WTC11 (cell line): Measurements from ENCODE around the gene EVC2. TPM values are rescaled to one million over a fixed set of nuclear protein-coding genes. Genes with fewer than 3 reads are reported as not detected.
A peak's percentile ranks its signal among the peaks of the same experiment; 100 is the strongest.

Experiments
- ATAC-seq: fragments of 200-7000 bp; cut with Tn5 transposase; 2 replicates; pipeline ENCODE4 v1.10.0; 2021; ENCODE audit warnings: mild to moderate bottlenecking, moderate library complexity
- CTCF ChIA-PET: fragments of 300-600 bp; sonication (Branson Sonifier 250); formaldehyde crosslinking; loops from one replicate; lab custom pipeline; 2021; ENCODE audit warnings: antibody characterized with exemption; lab: Charles Lee
- POLR2A ChIA-PET: fragments of 350-600 bp; sonication (Branson Sonifier 250); formaldehyde crosslinking; loops from one replicate; lab custom pipeline; 2021; ENCODE audit warnings: antibody characterized with exemption; lab: Charles Lee
- DNase-seq: peaks from one replicate; pipeline ENCODE4 v3.0.0; 2021; ENCODE audit warnings: low spot score
- H3K27ac Mint-ChIP-seq: 2 replicates; pipeline ENCODE4 v1.8.0; 2021; ENCODE audit warnings: mixed read lengths
- H3K27me3 Mint-ChIP-seq: 2 replicates; pipeline ENCODE4 v1.8.0; 2021; ENCODE audit warnings: low read depth, mild to moderate bottlenecking, moderate library complexity, mixed read lengths
- H3K36me3 Mint-ChIP-seq: 2 replicates; pipeline ENCODE4 v1.8.0; 2021; ENCODE audit warnings: mixed read lengths
- H3K4me1 Mint-ChIP-seq: 2 replicates; pipeline ENCODE4 v1.8.0; 2022; ENCODE audit warnings: mixed read lengths
- H3K4me3 Mint-ChIP-seq: 2 replicates; pipeline ENCODE4 v1.8.0; 2021; ENCODE audit warnings: mild to moderate bottlenecking, moderate library complexity, mixed read lengths
- H3K9me3 Mint-ChIP-seq: 2 replicates; pipeline ENCODE4 v1.8.0; 2021; ENCODE audit warnings: mixed read lengths
- CREB1 ChIP-seq: sonication (generic); formaldehyde crosslinking; IDR thresholded peaks from 2 replicates; pipeline ENCODE4 v1.8.0; 2023; ENCODE audit warnings: mild to moderate bottlenecking, missing genetic modification reagents
- EMX1 ChIP-seq: fragments of 250-450 bp; sonication (Bioruptor Pico); IDR thresholded peaks from 2 replicates; pipeline ENCODE4 v1.8.0; 2021; ENCODE audit warnings: mild to moderate bottlenecking
- FOXJ3 ChIP-seq: sonication (generic); formaldehyde crosslinking; IDR thresholded peaks from 2 replicates; pipeline ENCODE4 v1.9.0; 2021; ENCODE audit warnings: missing genetic modification reagents, mild to moderate bottlenecking, borderline replicate concordance
- FOXP1 ChIP-seq: sonication (generic); formaldehyde crosslinking; IDR thresholded peaks from 2 replicates; pipeline ENCODE4 v1.8.0; 2022; ENCODE audit warnings: missing genetic modification reagents, mild to moderate bottlenecking, moderate library complexity, borderline replicate concordance
- GRHL2 ChIP-seq: fragments of 250-450 bp; sonication (Bioruptor Pico); IDR thresholded peaks from 2 replicates; pipeline ENCODE4 v1.8.0; 2022; ENCODE audit warnings: mild to moderate bottlenecking, moderate library complexity; ENCODE audit not compliant: insufficient replicate concordance, severe bottlenecking
- HMGA2 ChIP-seq: fragments of 250-450 bp; sonication (Bioruptor Pico); IDR thresholded peaks from 2 replicates; pipeline ENCODE4 v1.4.0; 2021; ENCODE audit warnings: mild to moderate bottlenecking, moderate library complexity
- IRF2 ChIP-seq: sonication (generic); formaldehyde crosslinking; IDR thresholded peaks from 2 replicates; pipeline ENCODE4 v1.8.0; 2022; ENCODE audit warnings: low read depth, missing genetic modification reagents, borderline replicate concordance
- MYBL2 ChIP-seq: sonication (generic); formaldehyde crosslinking; IDR thresholded peaks from 2 replicates; pipeline ENCODE4 v1.8.1; 2023; ENCODE audit warnings: mild to moderate bottlenecking, moderate library complexity, missing genetic modification reagents
- NFYB ChIP-seq: sonication (generic); formaldehyde crosslinking; conservative IDR thresholded peaks from 2 replicates; pipeline ENCODE4 v1.8.0; 2022; ENCODE audit warnings: low read depth, missing genetic modification reagents
- NR1H2 ChIP-seq: sonication (generic); formaldehyde crosslinking; IDR thresholded peaks from 2 replicates; pipeline ENCODE4 v1.9.0; 2021; ENCODE audit warnings: mild to moderate bottlenecking, moderate library complexity, missing genetic modification reagents
- NR2C2 ChIP-seq: sonication (generic); formaldehyde crosslinking; IDR thresholded peaks from 2 replicates; pipeline ENCODE4 v1.8.0; 2022; ENCODE audit warnings: mild to moderate bottlenecking, missing genetic modification reagents
- RORB ChIP-seq: fragments of 250-450 bp; sonication (Bioruptor Pico); IDR thresholded peaks from 2 replicates; pipeline ENCODE4 v1.9.0; 2021; ENCODE audit warnings: mild to moderate bottlenecking
- SMAD3 ChIP-seq: sonication (generic); formaldehyde crosslinking; IDR thresholded peaks from 2 replicates; pipeline ENCODE4 v1.8.0; 2022; ENCODE audit warnings: missing genetic modification reagents, mild to moderate bottlenecking, borderline replicate concordance
- SMAD4 ChIP-seq: sonication (generic); formaldehyde crosslinking; IDR thresholded peaks from 2 replicates; pipeline ENCODE4 v1.8.0; 2022; ENCODE audit warnings: mild to moderate bottlenecking, missing genetic modification reagents
- ZNF671 ChIP-seq: fragments of 250-450 bp; sonication (Bioruptor Pico); IDR thresholded peaks from 2 replicates; pipeline ENCODE4 v1.8.0; 2021; ENCODE audit warnings: mild to moderate bottlenecking
- total RNA-seq: library from RNA; stranded (reverse); gene quantifications from 3 replicates; pipeline ENCODE4 v1.2.3, GENCODE V29; 2021
- TF ChIP-seq, protein P1 (sequence below): sonication (generic); formaldehyde crosslinking; IDR thresholded peaks from 2 replicates; pipeline ENCODE4 v1.8.0; 2022; ENCODE audit warnings: mild to moderate bottlenecking, missing genetic modification reagents
- TF ChIP-seq, protein P2 (sequence below): fragments of 250-450 bp; sonication (Bioruptor Pico); conservative IDR thresholded peaks from 2 replicates; pipeline ENCODE4 v1.9.0; 2021; ENCODE audit warnings: mild to moderate bottlenecking
- TF ChIP-seq, protein P3 (sequence below): sonication (generic); formaldehyde crosslinking; IDR thresholded peaks from 2 replicates; pipeline ENCODE4 v1.8.0; 2022; ENCODE audit warnings: mild to moderate bottlenecking, missing genetic modification reagents
- TF ChIP-seq, protein P4 (sequence below): sonication (generic); formaldehyde crosslinking; IDR thresholded peaks from 2 replicates; pipeline ENCODE4 v1.8.0; 2022; ENCODE audit warnings: missing genetic modification reagents

Gene EVC2
- total RNA-seq, 1 experiment from 2014 or later, result 4.8 TPM

DNA sequence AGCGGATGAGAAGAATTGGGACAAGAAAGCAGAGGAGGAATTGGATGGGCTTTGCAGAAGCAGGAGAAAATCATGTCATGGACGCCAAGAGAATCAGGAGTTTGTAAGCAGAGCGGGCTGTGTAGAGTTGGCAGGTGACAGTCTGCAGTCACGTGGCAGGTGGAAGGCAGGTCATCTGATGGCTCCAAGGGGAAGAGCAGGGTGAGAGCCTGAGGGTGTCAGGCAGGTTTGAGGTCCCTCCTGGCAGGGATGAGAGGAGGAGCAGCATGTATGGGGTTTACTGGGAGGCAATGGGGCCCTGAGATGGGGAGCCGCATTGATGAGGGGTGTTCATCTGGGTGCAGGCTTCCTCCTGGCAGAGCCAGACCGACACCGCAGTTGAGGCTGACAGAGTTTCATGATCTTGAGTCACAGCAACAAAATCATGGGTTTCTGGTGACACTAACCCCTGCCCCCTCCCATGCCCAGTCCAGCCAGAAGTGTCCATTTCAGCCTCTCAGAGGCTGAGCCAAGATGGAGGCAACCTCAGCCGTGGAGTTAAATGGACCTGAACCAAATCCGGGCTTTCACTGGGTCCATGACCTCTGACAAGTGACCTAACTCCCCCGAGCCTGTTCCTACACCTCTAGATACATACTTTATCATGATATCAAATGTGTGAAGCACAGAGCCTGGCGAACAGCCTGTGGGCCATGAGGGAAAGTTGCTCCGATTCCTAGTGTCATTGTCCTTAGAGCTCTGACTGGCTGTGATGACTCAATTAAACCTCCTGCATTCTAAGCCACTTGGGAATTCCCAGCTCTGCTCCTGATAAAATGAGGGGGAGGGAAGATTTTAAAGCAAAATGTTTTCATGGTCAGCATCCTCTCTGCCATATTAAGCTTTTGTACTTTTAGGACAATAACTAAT is 38.7 kb upstream of the EVC2 start:
- Mint-ChIP-seq H3K27me3 (no peaks in the 10 kb centered on the region; the same call in 1 of the 2 replicates), H3K27ac (peak overlapping the region; percentile 26; the same call in 1 of the 2 replicates), H3K9me3 (no peaks in the 10 kb centered on the region), H3K4me3 (no peak overlapping the region), H3K4me1 (peaks cover 21% of the 10 kb centered on the region), H3K36me3 (peaks cover 30% of the 10 kb centered on the region)
- ChIA-PET CTCF (no interaction called here), POLR2A (no interaction called here)
- TF ChIP-seq, protein P1, sequence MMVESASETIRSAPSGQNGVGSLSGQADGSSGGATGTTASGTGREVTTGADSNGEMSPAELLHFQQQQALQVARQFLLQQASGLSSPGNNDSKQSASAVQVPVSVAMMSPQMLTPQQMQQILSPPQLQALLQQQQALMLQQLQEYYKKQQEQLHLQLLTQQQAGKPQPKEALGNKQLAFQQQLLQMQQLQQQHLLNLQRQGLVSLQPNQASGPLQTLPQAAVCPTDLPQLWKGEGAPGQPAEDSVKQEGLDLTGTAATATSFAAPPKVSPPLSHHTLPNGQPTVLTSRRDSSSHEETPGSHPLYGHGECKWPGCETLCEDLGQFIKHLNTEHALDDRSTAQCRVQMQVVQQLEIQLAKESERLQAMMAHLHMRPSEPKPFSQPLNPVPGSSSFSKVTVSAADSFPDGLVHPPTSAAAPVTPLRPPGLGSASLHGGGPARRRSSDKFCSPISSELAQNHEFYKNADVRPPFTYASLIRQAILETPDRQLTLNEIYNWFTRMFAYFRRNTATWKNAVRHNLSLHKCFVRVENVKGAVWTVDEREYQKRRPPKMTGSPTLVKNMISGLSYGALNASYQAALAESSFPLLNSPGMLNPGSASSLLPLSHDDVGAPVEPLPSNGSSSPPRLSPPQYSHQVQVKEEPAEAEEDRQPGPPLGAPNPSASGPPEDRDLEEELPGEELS, result no peak
- TF ChIP-seq SMAD3 (CRISPR knock-in tag), result no peak
- no peak for TF ChIP-seq FOXP1
- no peak for ATAC-seq
- DNase-seq, result no peak

DNA sequence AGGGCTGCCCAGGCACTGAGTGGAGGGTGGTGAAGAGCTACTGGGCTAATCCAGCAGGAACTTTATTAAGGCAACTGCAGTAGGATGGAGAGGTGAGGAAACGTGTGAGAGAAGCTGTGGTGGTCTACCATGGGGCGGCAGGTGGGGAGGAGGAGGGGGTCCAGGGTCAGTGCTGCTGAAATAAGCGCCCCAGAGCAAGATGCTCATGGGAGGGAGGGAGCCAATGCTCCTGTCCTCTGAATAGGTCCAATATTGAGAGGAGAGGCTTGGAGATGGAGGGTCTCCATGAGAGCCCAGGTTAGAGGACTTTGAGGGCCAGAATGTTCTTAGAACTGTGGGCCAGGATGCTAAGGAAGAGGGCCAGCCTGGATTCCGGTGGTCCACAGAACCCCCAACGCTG is 37.9 kb upstream of the EVC2 start:
- Mint-ChIP-seq H3K27me3 (no peaks in the 10 kb centered on the region; the same call in 1 of the 2 replicates), H3K36me3 (peaks cover 30% of the 10 kb centered on the region), H3K4me3 (no peak overlapping the region), H3K9me3 (no peaks in the 10 kb centered on the region), H3K4me1 (peaks cover 13% of the 10 kb centered on the region), H3K27ac (no peak overlapping the region)
- DNase-seq, result no peak
- TF ChIP-seq NR1H2 (CRISPR knock-in tag), result no peak
- TF ChIP-seq, protein P2, sequence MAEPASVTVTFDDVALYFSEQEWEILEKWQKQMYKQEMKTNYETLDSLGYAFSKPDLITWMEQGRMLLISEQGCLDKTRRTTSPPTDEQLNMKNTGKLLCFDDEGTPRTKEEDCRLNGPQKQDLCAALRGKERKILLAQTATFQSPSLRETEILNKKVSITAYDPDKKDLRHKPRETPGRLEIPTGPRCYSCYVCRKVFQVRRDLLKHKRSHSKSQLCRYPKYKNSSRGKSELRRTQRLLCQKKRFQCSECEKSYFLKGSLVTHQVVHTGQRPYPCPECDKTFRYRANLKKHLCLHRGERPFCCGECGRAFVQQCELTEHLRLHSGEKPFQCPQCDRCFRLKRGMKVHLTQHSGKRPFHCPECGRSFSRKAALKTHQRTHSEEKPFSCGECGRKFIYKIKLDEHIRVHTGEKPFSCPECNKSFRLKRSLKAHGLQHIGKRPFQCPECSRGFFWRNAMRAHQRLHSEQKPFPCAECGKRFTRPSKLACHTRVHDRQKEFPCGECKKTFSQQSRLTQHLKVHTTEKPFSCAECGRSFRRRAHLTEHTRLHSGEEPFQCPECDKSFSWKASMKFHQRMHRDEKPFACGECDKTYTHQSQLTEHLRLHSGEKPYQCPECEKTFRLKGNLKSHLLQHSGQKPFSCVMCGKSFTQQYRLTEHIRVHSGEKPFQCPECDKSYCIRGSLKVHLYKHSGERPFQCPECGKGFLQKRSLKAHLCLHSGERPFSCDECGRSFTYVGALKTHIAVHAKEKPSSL, result no peak
- TF ChIP-seq EMX1 (CRISPR knock-in tag), result no peak
- no peak for TF ChIP-seq CREB1 (CRISPR knock-in tag)
- TF ChIP-seq ZNF671 (CRISPR knock-in tag), result no peak
- TF ChIP-seq NR2C2 (CRISPR knock-in tag), result no peak
- ChIA-PET POLR2A (interaction anchor here (0.7 kb wide), 1 partner anchor 779 kb away, joined by 13 read pairs; no protein-coding TSS in a partner anchor), CTCF (no interaction called here)
- ATAC-seq, result no peak

DNA sequence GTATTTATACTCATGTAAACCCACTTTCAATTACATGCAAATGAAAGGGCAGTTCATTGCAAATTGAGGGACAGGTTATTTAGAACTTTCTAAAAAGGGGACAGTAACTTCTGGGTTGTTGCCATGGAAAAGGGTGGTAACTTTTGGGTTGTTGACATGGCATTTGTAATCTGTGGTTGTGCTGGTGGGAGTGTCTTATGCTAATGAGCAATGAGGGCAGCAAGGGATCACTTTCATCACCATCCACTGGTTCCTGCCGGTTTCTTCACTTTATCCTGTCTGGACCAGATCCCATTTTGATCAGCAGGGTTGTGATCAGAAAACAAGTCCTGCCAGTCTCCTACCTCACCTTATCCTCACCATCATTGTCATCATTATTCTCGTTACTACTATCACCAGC is 34.6 kb upstream of the EVC2 start:
- H3K4me1 Mint-ChIP-seq, result no peaks in the 10 kb centered on the region
- ChIA-PET POLR2A (no interaction called here), CTCF (no interaction called here)
- H3K27me3 Mint-ChIP-seq, result no peaks in the 10 kb centered on the region
- H3K27ac Mint-ChIP-seq, result no peak overlapping the region
- H3K9me3 Mint-ChIP-seq, result no peaks in the 10 kb centered on the region
- no peak overlapping the region for H3K4me3 Mint-ChIP-seq
- H3K36me3 Mint-ChIP-seq, result peaks cover 16% of the 10 kb centered on the region
- ATAC-seq (no peak), DNase-seq (no peak)
- TF ChIP-seq, protein P3, sequence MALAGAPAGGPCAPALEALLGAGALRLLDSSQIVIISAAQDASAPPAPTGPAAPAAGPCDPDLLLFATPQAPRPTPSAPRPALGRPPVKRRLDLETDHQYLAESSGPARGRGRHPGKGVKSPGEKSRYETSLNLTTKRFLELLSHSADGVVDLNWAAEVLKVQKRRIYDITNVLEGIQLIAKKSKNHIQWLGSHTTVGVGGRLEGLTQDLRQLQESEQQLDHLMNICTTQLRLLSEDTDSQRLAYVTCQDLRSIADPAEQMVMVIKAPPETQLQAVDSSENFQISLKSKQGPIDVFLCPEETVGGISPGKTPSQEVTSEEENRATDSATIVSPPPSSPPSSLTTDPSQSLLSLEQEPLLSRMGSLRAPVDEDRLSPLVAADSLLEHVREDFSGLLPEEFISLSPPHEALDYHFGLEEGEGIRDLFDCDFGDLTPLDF (CRISPR knock-in tag), result no peak
- TF ChIP-seq SMAD4, result no peak
- no peak for TF ChIP-seq NR1H2 (CRISPR knock-in tag)
- TF ChIP-seq CREB1 (CRISPR knock-in tag), result no peak
- TF ChIP-seq IRF2 (CRISPR knock-in tag), result no peak
- TF ChIP-seq EMX1 (CRISPR knock-in tag), result no peak
- no peak for TF ChIP-seq GRHL2 (CRISPR knock-in tag)
- TF ChIP-seq, protein P4, sequence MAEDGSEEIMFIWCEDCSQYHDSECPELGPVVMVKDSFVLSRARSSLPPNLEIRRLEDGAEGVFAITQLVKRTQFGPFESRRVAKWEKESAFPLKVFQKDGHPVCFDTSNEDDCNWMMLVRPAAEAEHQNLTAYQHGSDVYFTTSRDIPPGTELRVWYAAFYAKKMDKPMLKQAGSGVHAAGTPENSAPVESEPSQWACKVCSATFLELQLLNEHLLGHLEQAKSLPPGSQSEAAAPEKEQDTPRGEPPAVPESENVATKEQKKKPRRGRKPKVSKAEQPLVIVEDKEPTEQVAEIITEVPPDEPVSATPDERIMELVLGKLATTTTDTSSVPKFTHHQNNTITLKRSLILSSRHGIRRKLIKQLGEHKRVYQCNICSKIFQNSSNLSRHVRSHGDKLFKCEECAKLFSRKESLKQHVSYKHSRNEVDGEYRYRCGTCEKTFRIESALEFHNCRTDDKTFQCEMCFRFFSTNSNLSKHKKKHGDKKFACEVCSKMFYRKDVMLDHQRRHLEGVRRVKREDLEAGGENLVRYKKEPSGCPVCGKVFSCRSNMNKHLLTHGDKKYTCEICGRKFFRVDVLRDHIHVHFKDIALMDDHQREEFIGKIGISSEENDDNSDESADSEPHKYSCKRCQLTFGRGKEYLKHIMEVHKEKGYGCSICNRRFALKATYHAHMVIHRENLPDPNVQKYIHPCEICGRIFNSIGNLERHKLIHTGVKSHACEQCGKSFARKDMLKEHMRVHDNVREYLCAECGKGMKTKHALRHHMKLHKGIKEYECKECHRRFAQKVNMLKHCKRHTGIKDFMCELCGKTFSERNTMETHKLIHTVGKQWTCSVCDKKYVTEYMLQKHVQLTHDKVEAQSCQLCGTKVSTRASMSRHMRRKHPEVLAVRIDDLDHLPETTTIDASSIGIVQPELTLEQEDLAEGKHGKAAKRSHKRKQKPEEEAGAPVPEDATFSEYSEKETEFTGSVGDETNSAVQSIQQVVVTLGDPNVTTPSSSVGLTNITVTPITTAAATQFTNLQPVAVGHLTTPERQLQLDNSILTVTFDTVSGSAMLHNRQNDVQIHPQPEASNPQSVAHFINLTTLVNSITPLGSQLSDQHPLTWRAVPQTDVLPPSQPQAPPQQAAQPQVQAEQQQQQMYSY (CRISPR knock-in tag), result no peak
- TF ChIP-seq RORB, result no peak
- no peak for TF ChIP-seq NFYB (CRISPR knock-in tag)
- no peak for TF ChIP-seq HMGA2
- TF ChIP-seq, protein P2, result no peak
- TF ChIP-seq FOXJ3, result no peak
- no peak for TF ChIP-seq MYBL2 (CRISPR knock-in tag)
